HG03354 (cell line): Measurements from ENCODE around the gene URM1.

Experiments used
- ATAC-seq: cut with Tn5 transposase; IDR thresholded peaks from one replicate; pipeline ENCODE4 v1.9.1; 2021; ENCODE audit warnings: mild to moderate bottlenecking; ENCODE audit not compliant: unreplicated experiment, poor library complexity, severe bottlenecking

URM1 gene

GRCh38 chr9:128383007-128383753 lies 12.0 kb downstream of the URM1 start:
- no peak for ATAC-seq

GRCh38 chr9:128383791-128384190 lies 12.6 kb downstream of the URM1 start:
- ATAC-seq, result no peak

DNA sequence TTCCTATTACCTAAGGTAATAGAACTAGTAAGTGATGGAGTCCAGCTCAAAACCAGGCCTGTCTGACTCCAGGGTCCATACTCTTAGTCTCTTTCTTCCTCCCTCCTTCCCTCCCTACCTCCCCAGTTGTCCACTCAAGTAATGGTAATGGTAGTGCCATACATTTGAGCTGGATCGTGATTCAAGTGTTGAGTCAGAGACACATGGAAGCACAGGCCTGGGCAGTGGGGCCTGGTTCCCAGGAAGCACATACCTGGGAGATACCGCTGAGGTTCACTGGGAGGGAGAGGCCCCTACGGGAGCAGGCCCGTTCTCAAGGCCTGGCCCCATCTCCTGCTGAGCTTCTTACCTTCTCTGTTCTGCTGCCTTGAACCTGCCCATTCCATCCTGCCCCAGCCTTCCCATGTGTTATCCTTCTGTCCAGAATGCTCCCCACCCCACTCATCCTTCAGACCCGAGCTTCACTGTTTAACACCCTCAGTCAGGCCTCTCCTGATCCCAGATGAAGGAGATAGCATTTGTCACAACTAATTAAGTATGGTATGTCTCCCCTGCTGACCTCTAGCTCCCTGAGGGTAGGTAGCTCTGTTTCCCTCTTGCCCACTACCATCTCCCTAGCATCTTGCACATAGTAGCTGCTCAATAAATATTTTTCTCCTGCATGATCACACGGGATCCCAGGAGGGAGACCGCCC lies 13.8 kb downstream of the URM1 start:
- no peak for ATAC-seq

GRCh38 chr9:128385496-128386460 lies 14.6 kb downstream of the URM1 start:
- ATAC-seq, result no peak

DNA sequence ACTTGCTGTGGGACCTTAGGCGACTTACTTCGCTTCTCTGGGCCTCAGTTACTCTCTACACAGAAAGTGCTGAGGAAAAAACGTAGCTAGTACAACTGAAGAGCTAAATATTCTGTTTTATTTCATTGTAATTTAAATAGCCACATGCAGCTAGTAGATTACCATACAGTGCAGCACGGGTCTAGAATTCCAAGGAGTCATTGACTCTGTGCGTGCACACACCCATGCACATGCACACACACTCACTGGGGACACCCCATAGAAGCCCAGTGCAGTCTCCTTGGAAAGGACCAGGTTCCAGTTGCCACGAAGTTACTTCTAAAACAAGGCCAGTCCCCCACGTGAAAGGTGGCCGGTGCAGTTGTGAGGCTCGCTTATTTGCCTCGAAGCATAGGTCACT lies 17.0 kb downstream of the URM1 start:
- ATAC-seq, result no peak

DNA sequence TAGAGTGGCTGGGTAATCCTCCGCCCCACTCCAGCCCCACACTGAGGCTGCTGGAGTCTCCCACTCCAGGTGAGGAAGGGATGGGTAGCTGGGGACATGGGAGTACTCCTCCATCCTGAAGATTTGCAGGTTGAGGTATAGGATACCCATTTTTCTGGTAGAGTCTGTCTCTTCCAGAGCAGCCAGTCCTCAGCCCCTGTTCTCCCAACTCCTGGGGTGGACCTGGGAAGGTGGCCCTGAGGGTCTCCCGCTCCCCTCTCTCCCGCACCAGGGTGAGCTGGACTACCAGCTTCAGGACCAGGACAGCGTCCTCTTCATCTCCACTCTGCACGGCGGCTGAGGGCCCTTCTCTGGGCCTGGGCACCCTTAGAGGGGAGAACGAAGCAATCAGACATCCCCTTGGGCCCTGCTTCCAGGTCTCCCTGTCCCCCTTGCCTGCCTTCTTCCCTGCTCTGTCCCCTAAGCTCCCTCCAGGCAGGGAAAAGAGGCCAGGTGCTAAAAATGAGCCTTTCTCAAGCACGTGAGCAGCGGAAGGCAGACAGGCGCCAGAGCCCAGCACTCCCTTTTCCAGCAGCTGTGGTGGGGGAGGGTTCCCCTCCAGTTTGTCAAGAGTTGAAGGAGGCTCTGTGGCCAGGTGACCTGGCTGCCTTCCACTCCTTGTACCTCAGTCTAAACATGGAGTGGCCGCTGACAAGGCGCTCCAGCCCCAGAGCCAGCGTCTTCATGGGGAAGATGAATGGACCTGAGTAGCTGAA lies 18.4 kb downstream of the URM1 start:
- no peak for ATAC-seq

DNA sequence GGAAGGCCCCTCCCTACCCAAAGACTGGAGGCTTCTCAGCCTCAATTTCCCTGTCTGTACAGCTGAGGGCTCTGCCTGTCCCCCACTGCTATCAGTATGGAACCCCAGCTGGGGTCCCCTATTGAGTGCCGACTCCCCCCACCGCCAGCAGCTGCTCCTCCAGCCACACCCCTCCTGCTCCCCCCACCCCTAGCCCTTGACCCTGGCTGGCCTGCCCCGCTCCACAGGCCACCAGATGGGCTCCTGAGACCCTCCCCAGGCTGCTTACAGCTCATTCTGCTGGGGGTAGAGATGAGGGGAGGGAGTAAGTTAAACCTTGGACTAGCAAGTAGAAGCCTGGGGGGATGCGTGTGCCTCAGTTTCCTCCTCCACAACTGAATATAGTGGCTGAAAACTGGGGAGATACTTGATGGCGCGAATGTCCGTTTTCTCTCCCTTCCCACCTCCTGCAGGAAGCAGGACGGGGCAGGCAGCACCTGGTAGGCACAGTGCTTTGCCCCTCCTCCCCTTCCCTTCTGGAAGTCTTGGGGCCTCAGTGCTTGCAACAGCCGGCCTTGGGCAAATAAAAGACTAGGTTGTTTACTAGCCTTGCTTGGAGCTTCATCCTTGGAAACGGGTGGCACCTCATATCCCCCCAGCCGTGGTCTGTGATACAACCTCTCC lies 19.1 kb downstream of the URM1 start:
- no peak for ATAC-seq

- no peak for ATAC-seq
Measured at GRCh38 chr9:128390813-128391711, 19.9 kb downstream of the URM1 start.

DNA sequence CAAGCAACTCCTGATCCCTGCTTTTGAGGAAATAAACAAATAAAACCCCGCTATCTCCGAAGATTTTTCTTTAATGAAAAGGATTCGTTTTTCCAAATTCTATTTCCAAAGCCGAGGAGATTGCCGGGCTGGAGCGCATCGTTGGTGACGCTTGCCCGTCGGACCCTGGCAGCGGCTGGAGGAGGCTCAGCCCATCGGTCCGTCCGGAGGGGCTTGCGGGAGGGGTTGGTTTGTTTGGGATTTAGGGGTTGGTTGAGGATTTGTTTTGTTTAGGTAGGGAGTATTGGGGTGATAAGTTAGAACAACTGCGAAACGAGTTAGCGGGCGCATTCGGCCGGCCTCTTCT lies 20.8 kb downstream of the URM1 start:
- ATAC-seq, result no peak

GRCh38 chr9:128392302-128393144 lies 21.3 kb downstream of the URM1 start:
- ATAC-seq, result no peak

GRCh38 chr9:128393145-128393775 lies 22.1 kb downstream of the URM1 start:
- no peak for ATAC-seq

DNA sequence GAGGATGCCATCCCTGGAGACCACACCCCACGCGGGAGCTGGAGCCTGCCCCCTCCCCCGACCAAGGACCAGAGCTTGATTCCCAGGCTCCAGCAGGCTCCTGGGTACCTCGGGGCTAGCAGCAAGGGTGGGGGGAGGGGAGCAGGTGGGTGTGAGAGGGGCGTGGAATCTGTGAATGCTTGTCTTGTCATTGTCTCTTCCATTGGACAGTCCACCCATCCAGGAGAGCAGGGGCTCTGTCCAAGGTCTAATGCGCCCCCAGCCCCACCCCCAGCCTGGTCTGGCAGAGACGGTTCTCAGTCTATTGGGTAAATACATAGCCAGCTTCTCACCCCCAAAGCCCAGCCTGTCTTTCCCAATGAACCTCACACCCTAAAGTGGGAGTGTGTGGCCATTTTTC lies 22.8 kb downstream of the URM1 start:
- no peak for ATAC-seq

GRCh38 chr9:128394379-128395168 lies 23.4 kb downstream of the URM1 start:
- no peak for ATAC-seq

- ATAC-seq, result no peak
Measured at GRCh38 chr9:128396970-128397613, 25.9 kb downstream of the URM1 start.

DNA sequence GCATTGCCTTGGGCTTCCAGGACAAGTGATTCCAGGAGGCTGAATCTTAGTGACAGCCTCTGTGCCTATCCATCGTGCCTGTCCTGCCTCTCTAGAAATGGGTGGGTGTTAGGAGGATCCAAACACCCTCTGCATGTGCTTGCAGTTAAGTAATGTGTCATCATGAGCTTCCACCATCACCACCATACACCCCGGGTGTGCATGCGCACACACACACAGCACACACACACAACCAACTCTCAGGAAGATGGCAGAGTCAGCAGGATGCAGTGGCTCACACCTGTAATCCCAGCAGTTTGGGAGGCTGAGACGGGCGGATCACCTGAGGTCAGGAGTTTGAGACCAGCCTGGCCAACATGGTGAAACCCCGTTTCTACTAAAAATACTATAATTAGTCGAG lies 26.7 kb downstream of the URM1 start:
- ATAC-seq, result no peak

DNA sequence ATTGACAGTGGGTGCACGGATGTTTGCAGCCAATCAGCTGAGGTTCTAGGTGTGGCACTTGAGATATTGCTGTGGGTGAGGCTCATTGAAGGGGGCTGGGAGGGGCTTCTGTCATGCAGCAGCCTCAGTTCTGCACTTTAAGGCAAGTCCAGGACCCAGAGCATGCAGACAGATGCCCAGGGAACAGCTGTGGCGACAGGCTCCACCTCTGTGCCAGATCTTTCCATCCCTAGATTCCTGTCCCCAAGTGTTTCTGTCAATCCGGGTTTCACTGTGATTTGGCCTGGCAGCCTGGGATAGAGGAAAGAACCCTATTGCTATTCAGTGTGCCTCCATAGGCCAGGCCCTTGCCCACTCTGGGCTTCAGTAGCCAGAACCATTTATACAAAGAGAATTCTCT lies 28.7 kb downstream of the URM1 start:
- ATAC-seq, result no peak
